CD4-positive, CD25-positive, alpha-beta regulatory T cell (primary cell): Measurements from ENCODE around the gene FBL. TPM values are rescaled to one million over a fixed set of nuclear protein-coding genes. Genes with fewer than 3 reads are reported as not detected.
"Not testable (repeated sequence)": the region's sequence is repeated elsewhere in the genome, so short reads cannot be mapped to it uniquely, and the experiment has no call there.

ENCODE experiments used
- ATAC-seq, 2 donors: fragments of 150-1000 bp; cut with Tn5 transposase; one replicate each; pipeline ENCODE4 v1.10.0; 2021; ENCODE audit warnings: low read depth in 2 of 2, moderate number of reproducible peaks in 2 of 2, moderate library complexity in 1 of 2
- DNase-seq, 3 donors: peaks; one replicate each; pipeline versions ENCODE4 v3.0.0 to v3.0.0-alpha.2; 2012 to 2022; ENCODE audit warnings: mixed read lengths in 1 of 3
- H3K27ac ChIP-seq: one replicate; pipeline ENCODE4 v1.7.0; 2013; ENCODE audit warnings: mild to moderate bottlenecking, low read length; ENCODE audit not compliant: insufficient read depth, poor library complexity, severe bottlenecking
- H3K27me3 ChIP-seq: one replicate; pipeline ENCODE4 v1.7.0; 2013; ENCODE audit warnings: low read length; ENCODE audit not compliant: control insufficient read depth, insufficient read depth
- H3K36me3 ChIP-seq: one replicate; pipeline ENCODE4 v1.7.0; 2013; ENCODE audit warnings: mild to moderate bottlenecking, low read length, moderate library complexity; ENCODE audit not compliant: control insufficient read depth, insufficient read depth
- H3K4me1 ChIP-seq: 2 replicates; pipeline ENCODE4 v1.7.0; 2013; ENCODE audit warnings: mild to moderate bottlenecking, low read length; ENCODE audit not compliant: insufficient read depth, control insufficient read depth, poor library complexity, severe bottlenecking
- H3K4me3 ChIP-seq: one replicate; pipeline ENCODE4 v1.7.0; 2013; ENCODE audit warnings: low read depth, mild to moderate bottlenecking, low read length, moderate library complexity
- H3K9me3 ChIP-seq, 2 experiments: 1 replicate in 1 of 2; 2 replicates in 1 of 2; pipeline ENCODE4 v1.7.0; 2013; ENCODE audit warnings: low read length in 2 of 2, mild to moderate bottlenecking in 1 of 2, moderate library complexity in 1 of 2; ENCODE audit not compliant: control insufficient read depth in 2 of 2
- H3K27ac Mint-ChIP-seq, 3 donors: one replicate each; pipeline ENCODE4 v1.8.0; 2020 to 2022; ENCODE audit warnings: mild to moderate bottlenecking in 3 of 3, mixed read lengths in 3 of 3, moderate library complexity in 2 of 3
- H3K27me3 Mint-ChIP-seq: one replicate; pipeline ENCODE4 v1.8.0; 2022; ENCODE audit warnings: mild to moderate bottlenecking, mixed read lengths
- H3K36me3 Mint-ChIP-seq: one replicate; pipeline ENCODE4 v1.8.0; 2020; ENCODE audit warnings: mixed read lengths
- H3K4me1 Mint-ChIP-seq, 4 donors: one replicate each; pipeline ENCODE4 v1.8.0; 2020 to 2022; ENCODE audit warnings: mixed read lengths in 4 of 4, mild to moderate bottlenecking in 1 of 4
- H3K4me3 Mint-ChIP-seq, 4 donors: one replicate each; pipeline ENCODE4 v1.8.0; 2020 to 2022; ENCODE audit warnings: mild to moderate bottlenecking in 4 of 4, mixed read lengths in 4 of 4, moderate library complexity in 3 of 4
- H3K9me3 Mint-ChIP-seq, 7 donors: one replicate each; pipeline ENCODE4 v1.8.0; 2020 to 2022; ENCODE audit warnings: mixed read lengths in 7 of 7, mild to moderate bottlenecking in 3 of 7, moderate library complexity in 2 of 7
- polyA plus RNA-seq, 4 donors: library from polyadenylated mRNA; unstranded; fragments of 300-500 nt; fragmentation: Illumina TruSeq; gene quantifications; one replicate each; pipeline ENCODE4 v1.2.3, GENCODE V29; 2021
- total RNA-seq: library from RNA; stranded (reverse); gene quantifications from one replicate; pipeline ENCODE4 v1.2.3, GENCODE V29; 2022

FBL gene
- total and polyA plus RNA-seq, 5 donors from 2014 or later = 142 to 194 (median 183) TPM

- not testable (repeated sequence) for H3K4me1 Mint-ChIP-seq, H3K9me3 Mint-ChIP-seq, DNase-seq, H3K27ac ChIP-seq, ATAC-seq, H3K27me3 ChIP-seq, H3K4me3 ChIP-seq, H3K27me3 Mint-ChIP-seq, H3K4me1 ChIP-seq, H3K36me3 ChIP-seq, H3K9me3 ChIP-seq, H3K4me3 Mint-ChIP-seq
- Mint-ChIP-seq H3K36me3 (peaks cover 11% of the 10 kb centered on the region), H3K27ac (peak overlapping the region in 1 of 3 donors; percentile 33)
Observed at GRCh38 chr19:39889872-39890754, 43.9 kb upstream of the FBL start.

DNA sequence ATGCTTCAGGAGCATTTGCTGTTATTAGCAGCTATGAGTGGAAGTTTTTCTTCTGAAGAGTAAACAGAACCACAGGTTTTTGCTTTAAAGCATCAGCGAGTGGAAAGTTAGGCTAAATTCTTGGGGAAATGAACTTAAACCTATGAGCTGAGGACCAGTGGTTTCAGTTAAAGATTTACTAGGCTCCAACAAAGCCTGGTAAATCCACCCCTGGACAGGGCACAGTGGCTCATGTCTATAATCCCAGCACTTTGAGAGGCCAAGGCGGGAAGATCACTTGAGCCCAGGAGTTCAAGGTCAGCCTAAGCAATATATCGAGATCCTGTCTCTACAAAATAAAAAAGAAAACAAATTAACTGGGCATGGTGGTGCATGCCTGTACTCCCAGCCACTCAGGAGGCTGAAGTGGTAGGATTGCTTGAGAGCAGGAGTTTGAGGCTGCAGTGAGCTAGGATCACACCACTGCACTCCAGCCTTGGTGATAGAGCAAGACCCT lies 41.3 kb upstream of the FBL start:
- H3K9me3 Mint-ChIP-seq, H3K4me3 Mint-ChIP-seq, H3K27ac ChIP-seq, DNase-seq, H3K4me1 Mint-ChIP-seq, ATAC-seq, H3K27me3 ChIP-seq, H3K36me3 Mint-ChIP-seq, H3K27me3 Mint-ChIP-seq, H3K36me3 ChIP-seq, H3K4me1 ChIP-seq, H3K9me3 ChIP-seq, H3K4me3 ChIP-seq, H3K27ac Mint-ChIP-seq: not testable (repeated sequence)

DNA sequence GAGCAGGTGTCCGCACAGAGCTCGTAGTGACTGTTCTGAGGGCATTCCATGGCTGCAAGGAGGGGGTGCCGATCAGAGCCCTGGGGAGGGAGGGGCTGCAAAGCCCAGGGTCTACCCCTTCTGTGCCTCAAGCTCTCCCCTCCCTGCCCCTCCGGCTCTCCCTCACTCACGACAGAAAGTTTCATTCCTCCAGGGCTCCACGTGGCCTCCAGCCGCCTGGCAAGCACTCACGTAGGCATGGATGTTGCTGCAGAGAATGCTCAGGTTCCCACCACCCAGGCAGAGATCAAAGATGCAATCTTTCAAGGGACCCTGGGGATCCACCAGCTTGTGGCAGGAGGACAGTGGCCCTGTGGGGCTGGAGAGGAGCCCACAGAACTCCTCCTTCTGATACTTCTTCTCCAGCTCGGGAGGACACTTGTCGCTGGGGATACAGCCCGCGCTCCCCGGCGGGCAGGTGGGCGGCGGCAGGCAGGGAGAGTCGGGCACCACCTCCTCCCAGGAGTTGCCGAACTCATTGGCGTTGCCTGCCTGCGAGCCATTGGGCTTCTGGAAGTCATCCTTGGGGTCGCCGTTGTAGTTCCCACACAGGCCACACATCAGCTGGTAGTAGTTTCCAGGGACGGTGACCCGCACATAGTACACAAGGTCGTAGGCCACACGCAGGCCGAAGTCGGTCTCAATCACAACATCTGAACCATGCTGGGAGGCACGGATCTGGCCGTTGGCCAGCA lies 39.8 kb upstream of the FBL start:
- not testable (repeated sequence) for H3K4me1 Mint-ChIP-seq, H3K4me3 Mint-ChIP-seq, DNase-seq, H3K27ac Mint-ChIP-seq, ATAC-seq, H3K36me3 ChIP-seq, H3K9me3 Mint-ChIP-seq, H3K4me1 ChIP-seq, H3K27me3 ChIP-seq, H3K4me3 ChIP-seq, H3K9me3 ChIP-seq, H3K27me3 Mint-ChIP-seq, H3K36me3 Mint-ChIP-seq, H3K27ac ChIP-seq

DNA sequence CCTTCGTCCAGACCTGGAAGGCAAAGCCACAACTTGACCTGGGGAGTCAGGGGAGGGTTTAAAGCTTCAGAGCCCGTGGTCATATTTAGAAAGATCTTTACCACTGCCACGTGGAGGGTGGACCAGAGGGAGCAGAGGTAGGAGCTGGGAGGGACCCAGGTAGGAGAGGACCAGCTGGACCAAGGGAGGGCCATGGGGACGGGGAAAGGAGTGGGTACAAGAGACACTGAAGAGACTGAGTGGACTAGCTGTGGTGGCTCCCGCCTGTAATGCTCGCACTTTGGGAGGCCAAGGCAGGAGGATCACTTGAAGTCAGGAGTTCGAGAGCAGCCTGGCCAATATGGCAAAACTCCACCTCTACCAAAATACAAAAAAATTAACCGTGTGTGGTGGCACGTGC lies 38.5 kb upstream of the FBL start:
- H3K36me3 ChIP-seq, H3K36me3 Mint-ChIP-seq, H3K27ac Mint-ChIP-seq, H3K27me3 Mint-ChIP-seq, DNase-seq, H3K4me3 Mint-ChIP-seq, H3K9me3 ChIP-seq, H3K9me3 Mint-ChIP-seq, H3K27me3 ChIP-seq, H3K4me3 ChIP-seq, ATAC-seq, H3K4me1 ChIP-seq, H3K4me1 Mint-ChIP-seq, H3K27ac ChIP-seq: not testable (repeated sequence)

DNA sequence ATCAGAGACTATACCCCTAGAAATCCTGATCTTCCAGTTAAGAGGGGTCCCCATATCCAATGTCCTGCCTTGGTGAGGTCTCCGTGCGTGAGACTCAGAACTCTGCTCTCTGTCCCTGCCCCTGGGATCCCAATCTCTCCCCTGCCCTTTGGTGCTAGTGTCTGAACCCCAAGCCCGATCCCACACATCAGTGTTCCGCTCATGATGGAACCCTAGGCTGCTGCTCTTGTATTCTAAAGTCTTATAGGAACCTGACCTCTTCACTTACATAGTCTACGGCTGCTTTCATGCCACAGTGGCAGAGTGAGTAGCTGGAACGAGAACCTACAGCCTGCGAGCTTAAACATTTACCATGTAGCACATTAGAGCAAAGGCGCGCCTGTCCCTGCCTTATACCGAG lies 36.5 kb upstream of the FBL start:
- not testable (repeated sequence) for H3K4me1 ChIP-seq, H3K36me3 ChIP-seq, H3K9me3 ChIP-seq, H3K27me3 ChIP-seq, H3K4me3 Mint-ChIP-seq, H3K9me3 Mint-ChIP-seq, H3K36me3 Mint-ChIP-seq, H3K27ac ChIP-seq, H3K27me3 Mint-ChIP-seq, DNase-seq, H3K4me3 ChIP-seq, H3K4me1 Mint-ChIP-seq, ATAC-seq, H3K27ac Mint-ChIP-seq

DNA sequence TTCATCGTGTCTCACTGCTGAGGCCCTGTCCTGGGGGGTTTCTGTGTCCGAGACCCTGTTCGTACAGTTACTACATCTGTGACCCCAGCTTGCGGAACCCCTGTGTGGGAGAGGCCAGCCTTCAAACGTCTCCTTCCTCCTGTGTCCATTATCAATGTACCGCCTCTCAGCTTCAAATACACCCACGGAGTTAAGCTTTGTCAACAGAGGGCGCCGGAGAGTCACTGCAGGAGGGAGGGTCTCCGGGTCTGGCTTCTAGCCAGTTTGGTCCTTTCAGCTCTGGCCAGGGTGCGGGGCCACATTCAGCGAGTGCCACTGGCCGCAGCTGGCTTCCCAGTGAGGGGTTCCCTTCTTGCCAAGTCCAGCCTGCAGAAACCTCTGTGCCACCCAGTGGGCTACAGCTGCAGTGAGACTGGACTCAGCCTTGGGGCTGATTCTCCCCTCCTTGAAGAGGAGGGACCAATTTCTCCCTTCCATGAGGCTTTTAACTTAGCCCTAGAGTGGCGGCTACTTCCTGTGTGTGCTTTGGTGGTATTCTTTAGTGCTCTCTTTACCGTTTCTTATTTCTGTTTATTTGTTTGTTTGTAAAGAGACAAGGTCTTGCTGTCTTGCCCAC lies 35.4 kb upstream of the FBL start:
- H3K4me3 Mint-ChIP-seq, H3K27me3 ChIP-seq, H3K4me1 ChIP-seq, H3K27me3 Mint-ChIP-seq, H3K9me3 ChIP-seq, H3K4me3 ChIP-seq, H3K4me1 Mint-ChIP-seq, H3K9me3 Mint-ChIP-seq, H3K36me3 Mint-ChIP-seq, H3K27ac ChIP-seq, H3K27ac Mint-ChIP-seq, H3K36me3 ChIP-seq: not testable (repeated sequence)
- DNase-seq (peak in 2 of 3 donors; percentile 10 to 58), ATAC-seq (peak; percentile 58 to 64)

- not testable (repeated sequence) for ATAC-seq, H3K27me3 Mint-ChIP-seq, DNase-seq, H3K27ac Mint-ChIP-seq, H3K36me3 Mint-ChIP-seq, H3K4me3 ChIP-seq, H3K27ac ChIP-seq, H3K4me1 ChIP-seq, H3K9me3 ChIP-seq, H3K4me3 Mint-ChIP-seq, H3K9me3 Mint-ChIP-seq, H3K27me3 ChIP-seq, H3K4me1 Mint-ChIP-seq, H3K36me3 ChIP-seq
Observed at GRCh38 chr19:39880241-39880640, 34.1 kb upstream of the FBL start.
